ENCODE measurements around the gene GALNS. TPM values are rescaled to one million over a fixed set of nuclear protein-coding genes. Genes with fewer than 3 reads are reported as not detected.

The GALNS gene
- total RNA-seq, 2 experiments from 2014 or later, result 17.2 to 49.0 TPM

DNA sequence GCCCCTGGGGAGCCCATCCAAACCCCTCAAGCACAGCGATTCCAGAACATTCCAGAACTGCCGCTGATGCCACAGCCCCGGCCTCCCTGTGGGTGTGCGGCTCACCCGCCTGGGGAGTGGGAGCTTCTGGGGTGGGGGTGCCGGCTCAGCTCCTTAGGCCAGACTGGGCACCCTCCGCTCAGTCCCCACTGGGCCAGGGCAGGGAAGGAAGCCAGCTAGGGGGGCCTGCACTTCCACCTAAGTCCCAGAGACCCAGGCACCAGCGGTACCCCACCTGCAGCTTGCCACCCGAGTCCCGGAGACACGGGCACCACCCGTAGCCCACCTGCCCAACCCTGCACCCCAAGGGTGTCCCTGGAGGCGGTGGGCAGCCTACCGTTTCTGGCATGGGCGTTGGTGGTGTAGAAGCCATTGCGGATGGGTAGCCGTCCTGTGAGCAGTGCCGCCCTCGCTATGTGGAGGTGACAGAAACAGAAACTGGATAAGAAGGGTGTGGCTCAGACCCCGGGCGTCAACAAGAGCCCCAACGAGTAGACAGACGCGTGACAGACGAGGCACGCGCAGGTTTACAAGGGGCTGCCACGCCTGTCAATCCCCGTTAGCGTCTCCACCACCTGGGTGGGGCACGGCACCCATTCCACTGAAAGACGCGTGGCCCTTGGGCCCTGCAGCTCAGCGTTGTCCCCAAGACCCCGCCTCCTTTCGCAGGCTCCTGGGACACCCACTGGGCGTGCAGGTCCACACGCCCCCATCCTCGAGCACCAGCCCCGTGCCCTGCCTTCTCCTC lies 15.0 kb downstream of the GALNS start:
- no peak overlapping the region for H3K4me2 ChIP-seq (ENCODE audit: low read length)
- H3K36me3 ChIP-seq (ENCODE audit: insufficient read depth, low read length), result no peaks in the 10 kb centered on the region
- H3K9me2 ChIP-seq (ENCODE audit: insufficient read depth, low read length), result no peaks in the 10 kb centered on the region
- H3K4me3 ChIP-seq (ENCODE audit: low read depth, low read length, poor library complexity, severe bottlenecking), result no peak overlapping the region
- H3K27ac ChIP-seq (ENCODE audit: low read depth, low read length, poor library complexity, severe bottlenecking), result no peak overlapping the region
- intact Hi-C loops (cut with micrococcal nuclease; ENCODE audit: unreplicated experiment), result no loop called here
- no peaks in the 10 kb centered on the region for H3K4me1 ChIP-seq (ENCODE audit: insufficient read depth, low read length, poor library complexity, severe bottlenecking)
- TF ChIP-seq CTCF (conservative IDR thresholded peaks at IDR 0.05; ENCODE audit: low read length), result no peak
- no peak for TF ChIP-seq EZH2phosphoT487 (IDR thresholded peaks at IDR 0.05; ENCODE audit: borderline replicate concordance, low read depth, low read length)
- H3K9me3 ChIP-seq (ENCODE audit: low read length), result no peaks in the 10 kb centered on the region
- ChIA-PET POLR2A (no interaction called here), CTCF (ENCODE audit: unreplicated experiment) (no interaction called here)
- no peaks in the 10 kb centered on the region for H3K79me2 ChIP-seq (ENCODE audit: insufficient read depth, low read depth, low read length)
- no peaks in the 10 kb centered on the region for H4K20me1 ChIP-seq (ENCODE audit: insufficient read depth, low read length)
- no peak for DNase-seq (ENCODE audit: low spot score)
- BruUV-seq (replicated peaks), result no TSS peak
- no peak overlapping the region for H2AFZ ChIP-seq (ENCODE audit: low read length)

- ChIA-PET CTCF (ENCODE audit: unreplicated experiment) (no interaction called here), POLR2A (no interaction called here)
- Histone ChIP-seq H3K9me3 (ENCODE audit: low read length) (no peaks in the 10 kb centered on the region), H3K4me3 (ENCODE audit: low read depth, low read length, poor library complexity, severe bottlenecking) (no peak overlapping the region), H2AFZ (ENCODE audit: low read length) (no peak overlapping the region), H3K36me3 (ENCODE audit: insufficient read depth, low read length) (no peaks in the 10 kb centered on the region), H4K20me1 (ENCODE audit: insufficient read depth, low read length) (no peaks in the 10 kb centered on the region), H3K79me2 (ENCODE audit: insufficient read depth, low read depth, low read length) (no peaks in the 10 kb centered on the region), H3K9me2 (ENCODE audit: insufficient read depth, low read length) (no peaks in the 10 kb centered on the region), H3K4me2 (ENCODE audit: low read length) (no peak overlapping the region), H3K4me1 (ENCODE audit: insufficient read depth, low read length, poor library complexity, severe bottlenecking) (no peaks in the 10 kb centered on the region), H3K27ac (ENCODE audit: low read depth, low read length, poor library complexity, severe bottlenecking) (no peak overlapping the region)
- no TSS peak for BruUV-seq (replicated peaks)
- TF ChIP-seq EZH2phosphoT487 (IDR thresholded peaks at IDR 0.05; ENCODE audit: borderline replicate concordance, low read depth, low read length), result no peak
- TF ChIP-seq CTCF (conservative IDR thresholded peaks at IDR 0.05; ENCODE audit: low read length), result no peak
- intact Hi-C loops (cut with micrococcal nuclease; ENCODE audit: unreplicated experiment), result no loop called here
- DNase-seq (ENCODE audit: low spot score), result no peak
These were observed 16.0 kb downstream of the GALNS start for GRCh38 chr16:88840600-88841215.
